HUES48 (cell line): ENCODE measurements around the gene CYP4F12.
"Not testable (repeated sequence)": the region's sequence is repeated elsewhere in the genome, so short reads cannot be mapped to it uniquely, and the experiment has no call there.

Experiments
- H3K27ac ChIP-seq: one replicate; pipeline ENCODE4 v1.7.0; 2013; ENCODE audit warnings: low read depth, low read length, inconsistent platforms
- H3K27me3 ChIP-seq: 2 replicates; pipeline ENCODE4 v1.6.1; 2013; ENCODE audit warnings: mild to moderate bottlenecking, low read length; ENCODE audit not compliant: control insufficient read depth, insufficient read depth
- H3K36me3 ChIP-seq: 2 replicates; pipeline ENCODE4 v1.6.1; 2013; ENCODE audit warnings: low read length; ENCODE audit not compliant: control insufficient read depth, insufficient read depth
- H3K4me1 ChIP-seq: 2 replicates; pipeline ENCODE4 v1.6.1; 2013; ENCODE audit warnings: mild to moderate bottlenecking, low read length; ENCODE audit not compliant: control insufficient read depth, insufficient read depth
- H3K4me3 ChIP-seq: 2 replicates; pipeline ENCODE4 v1.5.1; 2013; ENCODE audit warnings: mild to moderate bottlenecking, low read depth, low read length
- H3K9ac ChIP-seq: 2 replicates; pipeline ENCODE4 v1.6.1; 2013; ENCODE audit warnings: mild to moderate bottlenecking, low read depth, low read length, moderate library complexity
- H3K9me3 ChIP-seq: 2 replicates; pipeline ENCODE4 v1.6.1; 2013; ENCODE audit warnings: low read length; ENCODE audit not compliant: control insufficient read depth, insufficient read depth

The CYP4F12 gene

GRCh38 chr19:15679089-15679488 is 6.2 kb downstream of the CYP4F12 start:
- H3K9me3 ChIP-seq, result peaks cover 80% of the 10 kb centered on the region

GRCh38 chr19:15679865-15680264 is 7.0 kb downstream of the CYP4F12 start:
- H3K4me1 ChIP-seq, H3K27me3 ChIP-seq, H3K4me3 ChIP-seq, H3K27ac ChIP-seq, H3K9ac ChIP-seq, H3K36me3 ChIP-seq: not testable (repeated sequence)
- peaks cover 82% of the 10 kb centered on the region for H3K9me3 ChIP-seq

More at GRCh38 chr19:15679089-15679488, 6.2 kb downstream of the CYP4F12 start:
- no peaks in the 10 kb centered on the region for H3K4me1 ChIP-seq
- no peaks in the 10 kb centered on the region for H3K27me3 ChIP-seq
- H3K9ac ChIP-seq, result no peak overlapping the region
- no peak overlapping the region for H3K4me3 ChIP-seq
- H3K27ac ChIP-seq, result no peak overlapping the region
- H3K36me3 ChIP-seq, result no peaks in the 10 kb centered on the region

GRCh38 chr19:15680478-15681322 is 7.8 kb downstream of the CYP4F12 start:
- Histone ChIP-seq H3K27ac (no peak overlapping the region), H3K27me3 (no peaks in the 10 kb centered on the region), H3K4me3 (no peak overlapping the region), H3K36me3 (no peaks in the 10 kb centered on the region), H3K4me1 (no peaks in the 10 kb centered on the region), H3K9me3 (peaks cover 82% of the 10 kb centered on the region), H3K9ac (no peak overlapping the region)

- Histone ChIP-seq H3K4me1 (no peaks in the 10 kb centered on the region), H3K36me3 (no peaks in the 10 kb centered on the region), H3K9ac (no peak overlapping the region), H3K4me3 (no peak overlapping the region), H3K27me3 (no peaks in the 10 kb centered on the region), H3K27ac (no peak overlapping the region), H3K9me3 (peaks cover 95% of the 10 kb centered on the region)
Measured at GRCh38 chr19:15683411-15683810, 10.5 kb downstream of the CYP4F12 start.

- no peaks in the 10 kb centered on the region for H3K27me3 ChIP-seq
- no peaks in the 10 kb centered on the region for H3K36me3 ChIP-seq
- no peak overlapping the region; the same call in 1 of the 2 replicates for H3K4me3 ChIP-seq
- H3K27ac ChIP-seq, result no peak overlapping the region
- H3K4me1 ChIP-seq, result no peaks in the 10 kb centered on the region
- H3K9ac ChIP-seq, result no peak overlapping the region
- peaks cover 94% of the 10 kb centered on the region for H3K9me3 ChIP-seq
Measured at GRCh38 chr19:15684828-15685227, 11.9 kb downstream of the CYP4F12 start.

- no peak overlapping the region for H3K27ac ChIP-seq
- H3K4me1 ChIP-seq, result no peaks in the 10 kb centered on the region
- no peak overlapping the region for H3K4me3 ChIP-seq
- H3K27me3 ChIP-seq, result no peaks in the 10 kb centered on the region
- no peaks in the 10 kb centered on the region for H3K36me3 ChIP-seq
- peaks cover 74% of the 10 kb centered on the region for H3K9me3 ChIP-seq
- no peak overlapping the region for H3K9ac ChIP-seq
Measured at GRCh38 chr19:15696654-15697194, 23.8 kb downstream of the CYP4F12 start.

- H3K4me3 ChIP-seq, result no peak overlapping the region
- peaks cover 75% of the 10 kb centered on the region for H3K9me3 ChIP-seq
- H3K36me3 ChIP-seq, result no peaks in the 10 kb centered on the region
- H3K4me1 ChIP-seq, result no peaks in the 10 kb centered on the region
- H3K27ac ChIP-seq, result no peak overlapping the region
- H3K9ac ChIP-seq, result no peak overlapping the region
- H3K27me3 ChIP-seq, result no peaks in the 10 kb centered on the region
Measured at GRCh38 chr19:15701757-15702533, 29.1 kb downstream of the CYP4F12 start.

GRCh38 chr19:15702534-15702930 is 29.6 kb downstream of the CYP4F12 start:
- no peak overlapping the region for H3K4me3 ChIP-seq
- no peaks in the 10 kb centered on the region for H3K4me1 ChIP-seq
- H3K27me3 ChIP-seq, result no peaks in the 10 kb centered on the region
- H3K36me3 ChIP-seq, result no peaks in the 10 kb centered on the region
- H3K9me3 ChIP-seq, result peaks cover 70% of the 10 kb centered on the region
- H3K27ac ChIP-seq, result no peak overlapping the region
- no peak overlapping the region for H3K9ac ChIP-seq

- peaks cover 83% of the 10 kb centered on the region for H3K9me3 ChIP-seq
- no peaks in the 10 kb centered on the region for H3K27me3 ChIP-seq
- no peaks in the 10 kb centered on the region for H3K36me3 ChIP-seq
- H3K9ac ChIP-seq, result no peak overlapping the region
- no peak overlapping the region for H3K4me3 ChIP-seq
- no peak overlapping the region for H3K27ac ChIP-seq
- H3K4me1 ChIP-seq, result no peaks in the 10 kb centered on the region
Measured at GRCh38 chr19:15714638-15715037, 41.8 kb downstream of the CYP4F12 start.

GRCh38 chr19:15715642-15716041 is 42.8 kb downstream of the CYP4F12 start:
- Histone ChIP-seq H3K27me3 (no peaks in the 10 kb centered on the region), H3K9ac (no peak overlapping the region), H3K4me3 (no peak overlapping the region), H3K9me3 (peaks cover 83% of the 10 kb centered on the region), H3K27ac (no peak overlapping the region), H3K36me3 (no peaks in the 10 kb centered on the region), H3K4me1 (no peaks in the 10 kb centered on the region)

GRCh38 chr19:15717809-15718208 is 44.9 kb downstream of the CYP4F12 start:
- no peaks in the 10 kb centered on the region for H3K4me1 ChIP-seq
- H3K4me3 ChIP-seq, result no peak overlapping the region
- no peaks in the 10 kb centered on the region for H3K27me3 ChIP-seq
- no peaks in the 10 kb centered on the region for H3K36me3 ChIP-seq
- H3K9ac ChIP-seq, result no peak overlapping the region
- H3K9me3 ChIP-seq, result peaks cover 83% of the 10 kb centered on the region
- H3K27ac ChIP-seq, result no peak overlapping the region
